Anterior cingulate cortex (tissue), 58 donors: ENCODE measurements around the gene ARHGAP26.

Source experiments
- DNase-seq, 58 donors: peaks; one replicate each; lab custom pipeline; 2025; lab: John Stamatoyannopoulos, UW

The ARHGAP26 gene

DNA sequence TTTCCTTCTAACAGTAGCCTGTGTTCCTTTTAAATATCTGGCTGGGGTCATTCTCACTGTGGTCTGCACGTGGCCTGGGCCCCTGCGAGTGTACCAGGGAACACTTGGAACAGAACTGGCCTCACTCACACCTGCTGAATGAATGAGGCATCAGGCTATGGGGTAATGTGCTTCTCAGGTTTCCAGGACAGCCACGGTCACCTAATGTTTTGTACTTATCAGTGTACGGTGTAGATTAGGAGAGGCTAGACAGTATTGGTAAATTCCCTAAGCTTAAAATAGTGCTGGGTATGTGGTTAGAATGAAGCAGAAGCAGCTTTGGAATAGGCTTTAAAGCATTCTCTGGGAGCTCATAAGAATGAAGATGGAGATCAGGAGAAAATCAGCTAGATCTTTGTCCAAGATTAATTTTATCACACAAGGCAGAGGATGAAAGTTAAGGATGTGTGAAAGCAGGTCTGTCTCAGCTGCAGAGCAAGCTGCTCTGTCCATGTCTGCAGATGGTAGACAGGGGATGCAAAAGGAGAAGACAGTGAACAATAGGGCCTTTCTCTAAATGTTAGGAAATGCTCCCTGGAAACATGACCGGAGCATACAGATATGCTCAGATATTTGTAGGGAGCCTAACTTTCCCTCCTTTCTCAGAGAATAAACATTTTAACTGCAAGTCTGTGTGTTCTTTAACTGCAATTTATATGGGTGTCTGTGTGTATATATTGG is 365.8 kb downstream of the ARHGAP26 start:
- peak in 3 of 58 donors; percentile 1 to 22 (median 7) for DNase-seq

DNA sequence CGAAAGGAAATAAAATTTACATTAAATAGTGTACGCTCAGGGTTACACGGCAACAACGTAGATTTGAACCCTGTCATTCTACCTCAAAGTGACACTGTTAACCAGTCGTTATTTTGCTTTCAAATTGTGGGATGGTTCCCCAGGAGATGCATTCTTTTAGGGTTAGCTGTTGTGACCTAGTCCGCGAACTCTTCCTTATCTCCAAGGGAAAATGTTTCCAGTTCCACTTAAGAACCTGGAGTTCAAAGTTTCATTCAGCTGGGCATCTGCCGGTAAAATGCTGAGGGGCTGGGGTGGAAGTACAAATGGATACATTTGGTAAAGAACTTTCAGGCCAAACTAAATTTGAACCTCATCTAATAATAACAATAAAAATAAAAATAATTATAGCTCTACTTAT is 368.7 kb downstream of the ARHGAP26 start:
- no peak for DNase-seq

DNA sequence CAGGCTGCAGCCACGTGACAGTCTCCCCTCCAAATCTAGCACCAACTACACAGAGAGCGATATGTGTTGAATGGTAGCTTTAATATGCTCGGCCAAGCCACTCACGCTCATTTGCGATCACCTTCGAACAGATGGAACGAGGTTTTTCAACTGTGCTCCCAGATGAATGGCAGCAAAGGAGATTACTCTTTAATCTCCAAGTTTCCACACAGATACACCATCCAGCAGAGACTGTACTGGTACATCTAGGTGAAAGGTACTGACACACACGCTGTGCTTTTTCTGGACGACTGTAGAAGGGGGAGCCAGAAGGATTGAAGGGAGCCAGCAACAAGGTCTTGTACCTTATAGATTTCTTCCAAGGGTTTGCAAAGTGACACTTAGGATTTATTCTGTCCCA is 369.4 kb downstream of the ARHGAP26 start:
- DNase-seq = no peak

DNA sequence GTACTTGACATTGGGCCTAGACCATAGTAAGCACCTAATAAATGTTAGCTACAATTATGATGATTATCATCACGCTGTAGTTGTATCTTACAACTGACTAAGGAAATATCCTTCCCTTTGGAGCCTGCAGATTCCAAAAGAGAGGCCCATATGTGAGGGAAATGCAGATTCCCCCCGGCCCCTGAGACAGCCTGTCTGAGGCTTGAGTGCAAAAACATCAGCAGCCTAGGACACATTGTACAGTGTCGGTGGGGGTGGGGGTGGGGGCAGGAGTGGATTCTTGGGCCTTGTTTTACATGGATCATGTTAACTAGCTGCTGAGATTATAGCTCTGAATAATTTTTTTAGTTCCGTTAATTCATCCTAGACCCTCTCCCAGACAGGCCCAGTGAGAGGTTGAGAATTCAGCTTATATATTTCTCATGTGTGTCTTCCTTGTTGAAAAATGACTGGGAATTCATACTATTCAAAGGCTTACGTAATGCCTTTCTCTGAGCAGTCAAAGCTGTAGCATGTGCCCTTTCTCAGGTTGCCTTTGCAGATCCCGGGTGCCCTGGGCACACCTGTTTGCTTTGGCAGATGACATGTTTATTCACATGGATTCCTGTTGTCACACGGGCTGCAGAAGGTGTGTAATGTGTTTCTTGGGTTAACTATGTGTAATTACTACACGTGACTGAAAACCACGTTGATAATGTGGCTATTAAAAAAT is 370.5 kb downstream of the ARHGAP26 start:
- no peak for DNase-seq

DNA sequence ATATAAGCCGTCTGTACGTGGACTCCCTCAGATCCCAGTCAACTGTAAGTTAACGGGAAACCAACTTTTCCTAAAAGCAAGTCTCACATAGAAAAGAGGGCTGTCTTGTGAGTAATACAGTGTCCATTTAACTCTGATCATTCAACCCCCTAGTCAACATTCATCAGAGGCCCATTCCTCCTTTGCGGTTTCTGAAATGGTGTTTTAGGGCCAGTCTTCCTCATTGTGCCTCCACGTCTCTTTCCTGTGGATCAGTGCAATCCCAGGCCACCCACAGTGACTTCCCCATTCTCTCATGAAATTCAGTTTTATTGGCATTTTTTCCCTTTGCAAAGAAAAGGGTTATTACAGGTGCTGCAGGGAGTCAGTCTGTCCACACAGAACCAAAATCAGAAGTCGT is 371.5 kb downstream of the ARHGAP26 start:
- DNase-seq = no peak

DNA sequence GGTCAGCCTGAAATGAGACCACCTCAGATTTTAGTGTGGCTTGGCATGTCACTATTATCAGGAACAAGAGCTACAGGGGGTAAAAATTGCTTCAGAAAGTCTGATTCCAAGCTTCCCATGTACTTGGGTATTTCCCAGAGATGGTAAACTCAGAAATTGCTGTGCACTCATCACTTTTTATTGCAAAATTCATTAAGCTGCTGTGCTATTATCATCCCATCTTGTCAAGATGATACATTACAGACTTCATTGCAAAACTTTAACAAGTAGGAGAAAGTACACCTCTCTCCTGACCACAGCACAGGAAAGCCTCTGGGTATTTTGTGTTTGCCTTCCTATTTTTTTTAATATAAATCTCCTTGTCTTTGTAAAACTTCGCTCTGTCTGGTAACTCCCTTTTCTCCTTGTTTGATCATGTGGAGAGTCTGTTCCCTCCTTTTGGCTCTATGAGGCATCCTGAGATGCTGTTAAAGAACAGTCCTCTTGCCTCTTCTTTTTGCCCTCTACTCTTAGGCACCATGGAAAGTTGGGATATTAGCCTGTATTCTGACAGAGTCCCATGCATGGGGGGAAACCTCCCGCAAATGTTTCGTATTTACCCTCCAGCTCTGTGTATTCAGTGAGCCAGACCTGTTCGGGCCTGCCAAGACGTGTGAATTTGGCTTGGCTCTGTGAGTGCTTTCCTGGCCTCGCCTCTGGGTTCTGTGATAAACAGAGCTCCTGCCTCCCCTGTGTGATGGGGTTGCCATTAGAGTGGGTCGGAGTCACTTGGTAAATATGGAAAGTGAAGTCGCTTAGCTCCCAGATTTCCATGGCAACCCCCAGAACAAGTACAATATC is 372.6 kb downstream of the ARHGAP26 start:
- peak in 44 of 58 donors; percentile 2 to 81 (median 29) for DNase-seq

DNA sequence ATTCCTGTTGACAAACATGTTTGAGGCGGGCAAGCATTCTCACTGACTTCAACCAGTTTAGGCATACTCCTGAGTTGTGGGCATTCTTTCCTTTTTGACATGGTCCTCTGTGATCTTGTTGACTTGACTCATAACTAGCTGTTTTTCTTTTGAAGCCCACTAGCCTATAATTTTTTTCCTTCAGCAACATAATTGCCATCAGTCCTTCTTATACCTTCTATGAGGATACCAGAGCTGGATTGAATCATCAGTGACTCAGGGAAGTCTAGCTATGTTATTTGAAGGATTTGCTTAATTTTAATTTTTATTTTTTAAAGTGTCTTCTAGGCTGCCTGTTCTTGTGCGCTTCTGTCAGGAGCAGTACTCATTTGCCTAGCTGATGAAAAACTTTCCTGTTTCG is 373.8 kb downstream of the ARHGAP26 start:
- DNase-seq = no peak

DNA sequence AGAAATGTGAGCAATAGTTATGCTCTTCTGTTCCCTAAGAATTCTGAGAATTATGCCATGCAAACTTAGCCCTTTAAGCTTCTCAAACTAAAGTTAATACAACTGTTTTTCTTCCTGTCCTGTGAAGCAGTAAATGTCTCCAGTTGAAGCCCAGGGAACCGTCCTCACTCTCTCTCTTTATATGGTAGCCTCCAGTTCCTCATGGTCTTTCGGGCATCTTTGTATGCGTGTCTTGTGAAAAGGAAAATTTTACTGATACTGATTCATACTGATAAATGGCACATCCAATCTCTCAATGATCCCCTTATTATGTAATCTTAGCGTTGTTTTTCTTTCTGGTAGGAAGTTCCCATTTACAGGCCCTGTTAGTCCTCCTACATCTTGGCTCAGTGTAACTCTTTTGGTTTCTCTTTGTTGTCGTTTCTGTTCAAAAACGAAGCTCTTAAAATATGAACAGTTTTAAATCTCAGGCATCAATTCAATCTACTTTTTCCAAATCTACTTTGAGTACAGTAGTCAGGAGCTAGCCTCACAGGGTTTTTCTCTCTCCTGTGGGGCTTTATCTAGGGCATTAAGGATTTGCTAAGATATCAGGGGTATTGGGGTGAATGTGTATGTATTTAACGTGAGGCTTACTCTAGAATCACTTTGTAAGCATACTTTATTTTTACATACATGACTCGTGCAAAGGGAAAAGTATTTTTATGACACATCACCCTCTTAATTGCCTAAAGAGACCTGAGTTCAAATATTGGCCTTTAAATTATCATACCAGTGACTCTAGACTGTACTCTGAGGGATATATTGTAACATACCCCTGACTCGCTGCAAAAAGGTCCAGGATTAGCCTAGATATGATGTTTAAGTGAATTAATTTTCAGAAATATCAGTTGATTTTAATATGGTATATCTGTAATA is 375.3 kb downstream of the ARHGAP26 start:
- DNase-seq = no peak

DNA sequence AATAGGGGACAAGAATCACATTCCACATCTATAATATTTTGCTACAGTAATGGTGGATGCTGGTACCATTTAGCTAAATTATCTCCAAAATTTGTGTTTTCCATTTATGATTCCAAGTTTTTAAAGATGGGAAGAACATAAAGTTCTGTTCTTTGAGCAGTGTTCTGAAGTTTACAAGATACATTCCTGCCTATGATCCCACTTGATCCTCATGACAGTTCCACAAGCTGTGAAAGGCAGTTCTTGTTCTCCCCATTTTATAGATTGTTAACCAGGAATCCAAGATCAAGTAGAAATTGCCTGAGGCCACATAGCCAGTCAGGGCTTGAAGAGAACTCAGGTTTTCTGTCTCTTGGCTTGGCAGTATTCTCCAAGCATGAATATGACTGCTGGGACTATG is 376.0 kb downstream of the ARHGAP26 start:
- DNase-seq = no peak

DNA sequence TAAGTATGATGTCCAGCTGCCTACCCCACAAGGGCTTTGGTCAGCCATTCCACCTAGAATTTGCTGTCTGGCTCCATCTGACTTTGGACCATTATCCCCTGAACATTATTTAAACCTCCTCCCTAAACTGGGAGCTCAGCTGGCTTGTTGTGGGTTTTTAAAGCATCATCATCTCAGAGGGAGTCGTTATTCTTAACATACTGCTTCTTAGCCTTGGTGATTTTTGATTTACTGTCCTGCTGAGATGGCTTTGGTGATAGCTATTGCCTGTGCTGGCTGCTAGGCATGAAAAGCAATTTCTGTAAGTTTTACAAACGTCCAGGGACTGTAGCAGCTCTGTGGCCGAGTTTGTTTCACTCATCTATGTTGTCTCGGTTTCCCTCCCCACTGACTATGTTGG is 377.2 kb downstream of the ARHGAP26 start:
- no peak for DNase-seq

DNA sequence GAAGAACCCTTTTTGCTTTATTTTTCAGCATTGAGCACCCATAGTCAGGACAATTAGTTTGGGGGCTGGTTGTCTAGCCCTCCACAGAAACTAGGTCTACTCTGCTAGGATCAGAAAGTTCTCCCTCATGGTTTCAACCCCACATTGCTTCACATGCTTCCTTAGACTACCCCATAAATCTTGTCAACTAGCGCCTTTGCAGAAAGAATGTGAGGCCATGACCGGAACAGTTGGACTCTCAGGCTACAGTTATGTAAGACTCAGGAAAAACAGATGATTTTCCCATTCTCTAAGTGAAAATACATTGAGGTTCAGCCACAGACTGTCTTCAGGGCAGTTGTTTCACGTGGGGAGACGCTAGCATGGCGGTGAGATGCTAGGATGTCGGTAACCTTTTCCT is 377.7 kb downstream of the ARHGAP26 start:
- no peak for DNase-seq

DNA sequence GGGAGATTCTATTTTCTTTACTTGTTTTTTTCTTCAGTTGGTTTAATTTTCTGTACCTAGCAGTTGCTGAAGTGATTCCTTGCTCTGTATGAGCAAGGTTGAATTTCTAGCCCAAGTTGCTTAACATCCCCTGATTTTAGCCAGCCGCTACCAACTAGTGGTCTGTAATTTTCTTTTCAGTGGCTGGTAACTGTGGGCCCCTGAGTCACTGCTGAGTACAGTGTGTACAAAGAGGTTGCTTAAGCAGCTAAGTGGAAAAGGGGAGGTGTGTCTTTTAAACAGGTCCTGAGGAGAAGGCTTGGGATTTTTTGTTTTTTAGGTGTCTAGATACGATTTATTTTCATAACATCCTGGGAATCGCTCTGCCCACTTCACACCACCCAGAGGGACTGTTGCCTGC is 378.6 kb downstream of the ARHGAP26 start:
- DNase-seq = no peak

DNA sequence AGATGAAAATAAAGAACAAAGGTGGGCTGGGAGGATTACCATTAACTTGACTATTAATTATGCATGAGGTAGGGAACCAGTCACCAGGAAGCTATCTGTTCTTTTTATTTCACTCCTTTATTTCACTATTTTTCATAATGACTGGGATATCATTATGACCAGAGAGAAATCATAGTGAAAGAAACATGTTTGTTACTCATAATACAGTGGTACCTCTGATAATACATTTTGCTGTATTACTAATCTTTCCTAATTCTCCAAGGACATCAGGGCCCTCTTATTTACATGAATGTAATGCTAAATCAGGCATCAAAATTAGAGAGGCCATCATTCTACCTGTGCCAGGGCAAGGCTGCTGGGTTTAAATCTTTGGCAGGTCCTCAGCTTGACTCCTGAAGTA is 379.6 kb downstream of the ARHGAP26 start:
- DNase-seq = no peak

DNA sequence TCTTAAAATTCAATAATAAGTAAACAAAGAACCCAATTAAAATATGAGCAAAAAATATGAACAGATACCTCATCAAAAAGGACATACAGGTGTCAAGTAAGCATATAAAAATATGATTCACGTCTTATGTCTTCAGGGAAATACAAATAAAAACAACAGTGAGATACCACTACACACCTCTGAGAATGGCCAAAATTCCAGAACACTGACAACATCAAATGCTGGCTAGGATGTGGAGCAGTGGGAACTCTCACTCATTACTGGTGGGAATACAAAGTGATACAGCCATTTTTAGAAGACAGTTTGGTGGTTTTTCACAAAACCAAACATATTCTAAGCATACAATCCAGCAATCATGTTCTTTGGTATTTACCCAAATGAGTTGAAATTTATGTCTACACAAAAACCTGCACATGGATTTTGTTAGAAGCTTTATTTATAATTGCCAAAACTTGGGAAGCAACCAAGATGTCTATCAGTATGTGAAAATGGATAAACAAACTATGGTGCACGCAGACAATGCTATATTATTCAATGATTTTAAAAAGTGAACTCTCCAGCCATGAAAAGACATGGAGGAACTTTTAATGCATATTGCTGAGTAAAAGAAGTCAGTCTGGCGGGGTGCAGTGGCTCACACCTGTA is 381.0 kb downstream of the ARHGAP26 start:
- DNase-seq = no peak

DNA sequence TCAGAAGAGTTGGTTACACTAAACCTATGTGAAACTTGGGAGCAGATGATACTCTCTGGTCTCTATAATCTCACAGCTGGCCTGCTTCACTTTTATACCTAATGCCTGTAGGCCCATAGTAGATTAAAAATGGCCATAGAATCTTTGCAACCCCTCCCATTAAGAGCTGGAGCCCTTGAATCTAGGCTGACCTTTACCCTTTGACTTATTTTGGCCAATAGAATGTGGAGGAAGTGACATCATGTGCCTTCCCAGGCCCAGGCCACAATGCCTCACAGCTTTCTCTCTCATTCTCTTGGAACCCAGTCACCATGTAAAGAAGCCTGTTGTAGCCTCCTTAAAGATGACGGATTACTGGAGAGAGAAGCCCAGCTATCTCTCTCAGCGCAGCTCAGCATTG is 382.3 kb downstream of the ARHGAP26 start:
- DNase-seq = no peak

DNA sequence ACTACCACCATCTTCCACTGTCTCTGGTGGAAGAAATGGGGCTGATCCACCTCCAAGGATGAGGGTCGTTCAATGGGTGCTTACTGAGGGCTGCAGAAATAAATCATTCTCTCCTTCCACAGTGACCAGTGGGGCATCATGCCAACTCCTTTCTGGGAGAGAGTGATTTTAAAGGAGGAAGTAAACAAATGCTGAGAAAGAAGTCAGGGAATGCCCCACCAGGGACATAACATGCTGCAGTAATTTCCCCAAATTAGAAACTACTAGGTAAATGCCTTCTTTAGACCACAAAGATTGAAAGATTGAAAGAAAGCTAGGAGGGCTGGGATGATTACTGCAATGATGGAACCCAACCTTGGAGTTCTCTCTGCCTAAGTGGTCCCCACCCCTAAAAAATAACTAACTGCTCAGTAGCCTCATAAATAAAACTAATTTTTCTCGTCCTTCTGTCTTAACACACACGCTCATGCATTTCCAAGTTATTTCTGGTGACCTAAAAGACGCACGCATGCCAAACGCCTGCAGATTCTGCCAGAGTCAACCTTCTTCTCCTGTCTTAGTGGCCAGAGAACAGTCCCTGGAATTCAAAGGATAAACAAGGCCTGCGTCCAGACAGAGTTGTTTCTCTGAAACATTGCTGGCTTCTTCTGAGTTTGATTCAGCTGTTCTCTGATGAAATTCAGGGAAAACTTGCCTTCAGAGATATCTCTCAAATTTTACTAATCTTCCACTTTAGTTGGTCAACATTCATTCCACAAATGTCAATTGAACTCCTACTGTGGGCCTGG is 383.3 kb downstream of the ARHGAP26 start:
- no peak for DNase-seq

DNA sequence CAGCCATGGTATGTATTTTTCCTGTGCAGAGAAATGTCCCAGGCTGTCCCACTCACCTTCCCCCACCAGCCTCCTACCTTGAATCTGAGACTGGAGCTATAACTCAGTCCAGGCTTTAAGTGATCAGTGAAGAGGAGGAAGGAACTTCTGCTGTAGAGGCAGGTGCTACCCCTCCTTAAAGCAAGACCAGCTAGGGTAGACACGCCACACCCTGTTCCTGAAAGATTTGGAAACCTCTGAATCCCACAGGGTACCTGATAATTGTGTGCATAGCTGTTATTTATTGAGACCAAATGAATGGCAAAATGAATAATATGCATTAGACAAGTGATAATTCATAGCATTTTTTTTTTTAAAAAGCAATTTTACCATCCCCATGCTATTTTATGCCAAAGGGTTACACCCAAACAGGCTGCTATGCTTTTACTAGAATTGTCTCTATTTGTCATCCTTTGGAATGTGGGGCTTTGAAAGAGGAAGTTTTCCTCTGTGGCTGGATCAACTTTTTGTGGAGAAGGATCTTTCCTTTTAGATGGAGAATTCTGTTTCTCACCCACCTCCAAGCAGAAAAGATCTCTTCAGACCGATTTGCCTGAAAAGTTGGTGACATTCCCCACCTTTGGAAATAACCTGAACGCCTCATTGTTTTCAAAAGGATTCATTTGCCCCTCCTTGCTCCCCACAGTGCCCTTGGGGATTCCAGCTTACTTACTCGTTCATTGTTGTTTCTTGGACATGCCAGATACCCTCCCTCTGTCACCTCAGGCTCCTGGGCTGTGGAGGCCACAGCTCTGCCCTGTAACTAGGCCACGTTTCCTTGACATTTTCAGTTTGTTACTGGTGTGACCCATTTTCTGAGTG is 384.6 kb downstream of the ARHGAP26 start:
- no peak for DNase-seq

DNA sequence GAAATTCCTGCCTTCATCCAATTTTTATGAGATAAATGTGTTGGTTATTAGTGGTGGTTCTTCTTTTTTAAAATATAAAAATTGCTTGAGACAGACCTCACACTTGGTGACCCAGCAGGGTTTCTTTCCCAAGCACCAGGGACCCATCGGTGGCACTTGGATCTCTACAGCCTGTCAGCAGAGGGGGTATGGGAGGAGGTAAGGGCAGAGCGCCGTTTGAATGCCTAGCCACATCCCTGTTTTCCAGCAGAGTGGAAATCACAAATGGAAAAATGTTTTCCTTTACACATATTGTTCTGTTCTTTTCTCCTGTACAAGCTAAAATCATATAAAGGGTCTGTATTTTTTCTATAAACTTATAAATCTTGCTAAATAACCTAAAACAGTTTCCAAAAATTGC is 385.3 kb downstream of the ARHGAP26 start:
- DNase-seq = no peak
